ENCODE measurements around the gene MAD1L1. TPM values are rescaled to one million over a fixed set of nuclear protein-coding genes. Genes with fewer than 3 reads are reported as not detected.

Gene MAD1L1
- total RNA-seq, 1 donor from 2014 or later = 53.8 TPM

GRCh38 chr7:1886361-1887064 lies 346.2 kb downstream of the MAD1L1 start:
- no peak for TF ChIP-seq CTCF (conservative IDR thresholded peaks at IDR 0.05)
- H3K27ac Mint-ChIP-seq (ENCODE audit: unreplicated experiment) = no peak overlapping the region

GRCh38 chr7:1885465-1886226 lies 347.1 kb downstream of the MAD1L1 start:
- H3K27ac Mint-ChIP-seq (ENCODE audit: unreplicated experiment) = no peak overlapping the region
- no peak overlapping the region for H3K4me3 Mint-ChIP-seq
- H3K36me3 Mint-ChIP-seq (ENCODE audit: low read depth) = peaks cover 16% of the 10 kb centered on the region
- DNase-seq (ENCODE audit: low read depth, low spot score) = no peak
- no peaks in the 10 kb centered on the region for H3K9me3 Mint-ChIP-seq
- TF ChIP-seq CTCF (conservative IDR thresholded peaks at IDR 0.05) = no peak
- peaks cover 4% of the 10 kb centered on the region for H3K4me1 Mint-ChIP-seq
- H3K27me3 Mint-ChIP-seq (ENCODE audit: low read depth) = no peaks in the 10 kb centered on the region

More at GRCh38 chr7:1886361-1887064, 346.2 kb downstream of the MAD1L1 start:
- peaks cover 4% of the 10 kb centered on the region for H3K4me1 Mint-ChIP-seq
- no peak overlapping the region for H3K4me3 Mint-ChIP-seq
- peaks cover 16% of the 10 kb centered on the region for H3K36me3 Mint-ChIP-seq (ENCODE audit: low read depth)
- no peaks in the 10 kb centered on the region for H3K9me3 Mint-ChIP-seq
- DNase-seq (ENCODE audit: low read depth, low spot score) = no peak
- no peaks in the 10 kb centered on the region for H3K27me3 Mint-ChIP-seq (ENCODE audit: low read depth)

- no peak for DNase-seq (ENCODE audit: low read depth, low spot score)
- Mint-ChIP-seq H3K27me3 (ENCODE audit: low read depth) (no peaks in the 10 kb centered on the region), H3K36me3 (ENCODE audit: low read depth) (peaks cover 16% of the 10 kb centered on the region), H3K9me3 (no peaks in the 10 kb centered on the region), H3K4me3 (no peak overlapping the region), H3K27ac (ENCODE audit: unreplicated experiment) (no peak overlapping the region), H3K4me1 (peaks cover 4% of the 10 kb centered on the region)
- TF ChIP-seq CTCF (conservative IDR thresholded peaks at IDR 0.05) = no peak
Observed at GRCh38 chr7:1884583-1885350, 348.0 kb downstream of the MAD1L1 start.

- no peak for DNase-seq (ENCODE audit: low read depth, low spot score)
- TF ChIP-seq CTCF (conservative IDR thresholded peaks at IDR 0.05) = no peak
- Mint-ChIP-seq H3K4me3 (no peak overlapping the region), H3K27ac (ENCODE audit: unreplicated experiment) (no peak overlapping the region), H3K9me3 (no peaks in the 10 kb centered on the region), H3K27me3 (ENCODE audit: low read depth) (no peaks in the 10 kb centered on the region), H3K36me3 (ENCODE audit: low read depth) (peaks cover 16% of the 10 kb centered on the region), H3K4me1 (peaks cover 4% of the 10 kb centered on the region)
Observed at GRCh38 chr7:1883834-1884582, 348.7 kb downstream of the MAD1L1 start.

Measured in neural crest cell (in vitro differentiated cells).